Endodermal cell (in vitro differentiated cells): ENCODE measurements around the gene PRSS1. TPM values are rescaled to one million over a fixed set of nuclear protein-coding genes. Genes with fewer than 3 reads are reported as not detected.
"Not testable (repeated sequence)": the region's sequence is repeated elsewhere in the genome, so short reads cannot be mapped to it uniquely, and the experiment has no call there.

Experiments
- DNase-seq: peaks from one replicate; pipeline ENCODE4 v3.0.0-alpha.2; 2017
- H3K27ac ChIP-seq: 2 replicates; pipeline ENCODE4 v1.5.1; 2013; ENCODE audit warnings: mild to moderate bottlenecking, low read depth, low read length, moderate library complexity
- H3K27me3 ChIP-seq: 2 replicates; pipeline ENCODE4 v1.6.1; 2013; ENCODE audit warnings: mild to moderate bottlenecking, low read length, moderate library complexity; ENCODE audit not compliant: insufficient read depth, control insufficient read depth, poor library complexity, severe bottlenecking
- H3K36me3 ChIP-seq: 2 replicates; pipeline ENCODE4 v1.7.0; 2013; ENCODE audit warnings: mild to moderate bottlenecking, low read length, moderate library complexity; ENCODE audit not compliant: control insufficient read depth, insufficient read depth
- H3K4me1 ChIP-seq: one replicate; pipeline ENCODE4 v1.7.0; 2013; ENCODE audit warnings: low read length; ENCODE audit not compliant: control insufficient read depth, insufficient read depth
- H3K4me3 ChIP-seq: 2 replicates; pipeline ENCODE4 v1.5.1; 2013; ENCODE audit warnings: mild to moderate bottlenecking, low read length, moderate library complexity
- H3K9ac ChIP-seq: 2 replicates; pipeline ENCODE4 v1.6.1; 2013; ENCODE audit warnings: mild to moderate bottlenecking, low read length, moderate library complexity; ENCODE audit not compliant: poor library complexity, severe bottlenecking; ENCODE audit errors: extremely low read depth
- H3K9me3 ChIP-seq: 2 replicates; pipeline ENCODE4 v1.6.1; 2013; ENCODE audit warnings: mild to moderate bottlenecking, low read length, moderate library complexity; ENCODE audit not compliant: control insufficient read depth
- H3K27ac Mint-ChIP-seq: 2 replicates; pipeline ENCODE4 v1.8.0; 2020; ENCODE audit warnings: mixed read lengths
- H3K27me3 Mint-ChIP-seq: 2 replicates; pipeline ENCODE4 v1.8.0; 2021; ENCODE audit warnings: mild to moderate bottlenecking, mixed read lengths; ENCODE audit not compliant: insufficient read depth
- H3K36me3 Mint-ChIP-seq: 2 replicates; pipeline ENCODE4 v1.8.0; 2020; ENCODE audit warnings: low read depth, mixed read lengths
- H3K4me1 Mint-ChIP-seq: 2 replicates; pipeline ENCODE4 v1.8.0; 2020; ENCODE audit warnings: mixed read lengths
- H3K4me3 Mint-ChIP-seq: 2 replicates; pipeline ENCODE4 v1.8.0; 2020; ENCODE audit warnings: mild to moderate bottlenecking, moderate library complexity, mixed read lengths
- H3K9me3 Mint-ChIP-seq: 2 replicates; pipeline ENCODE4 v1.8.0; 2020; ENCODE audit warnings: mild to moderate bottlenecking, mixed read lengths
- WGBS, 2 experiments: methylation state at CpG; one replicate each; pipeline versions ENCODE4 v1.1.5 to v1.1.7; 2013; ENCODE audit warnings: missing lambda C conversion rate in 2 of 2, mixed read lengths in 1 of 2; ENCODE audit not compliant: insufficient coverage in 1 of 2, insufficient read length in 1 of 2; 5-methylcytosine and 5-hydroxymethylcytosine counted together
- total RNA-seq, 2 donors: library from RNA; stranded (reverse); fragmentation: NEBNext Ultra II Directional in 1 of 2; extraction: Animal tissue kit (Norgen Biotek cat#: 25700) in 1 of 2; gene quantifications; 2 replicates in 1 of 2; 3 replicates in 1 of 2; pipeline ENCODE4 v1.2.1, GENCODE V29; 2021
- TF ChIP-seq, protein P1 (sequence below): fragments of 200-600 bp; sonication (generic); conservative IDR thresholded peaks from 2 replicates; pipeline ENCODE4 v1.5.0; 2021; ENCODE audit warnings: antibody characterized with exemption, mild to moderate bottlenecking

PRSS1 gene
- total RNA-seq, 2 donors from 2014 or later = 4.4 to 8.8 TPM

DNA sequence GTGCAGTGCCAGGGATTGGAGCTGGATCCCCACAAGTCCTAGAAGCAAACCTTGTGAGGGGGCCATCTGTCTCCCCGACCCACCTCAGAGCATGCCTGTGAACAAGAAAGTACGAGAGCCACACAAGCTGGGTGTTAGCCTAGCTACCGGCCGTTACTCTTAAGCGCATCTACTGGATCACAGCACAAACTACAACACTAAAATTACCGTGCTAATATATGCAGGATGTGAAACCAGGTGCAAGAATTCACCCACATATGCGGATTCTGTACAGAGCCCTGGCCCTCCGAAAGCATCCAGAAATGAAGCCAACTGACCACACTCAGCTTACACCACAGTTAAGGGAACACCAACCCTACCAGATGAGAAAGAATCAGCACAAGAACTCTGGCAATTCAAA lies 16.0 kb upstream of the PRSS1 start:
- WGBS, 2 experiments = 96 to 98% methylated on average over 7 to 8 of the region's 8 CpGs
- Histone ChIP-seq H3K36me3 (no peaks in the 10 kb centered on the region), H3K27ac (no peak overlapping the region), H3K9ac (no peak overlapping the region), H3K27me3 (no peaks in the 10 kb centered on the region), H3K4me3 (no peak overlapping the region), H3K4me1 (no peaks in the 10 kb centered on the region), H3K9me3 (no peaks in the 10 kb centered on the region)
- TF ChIP-seq, protein P1, sequence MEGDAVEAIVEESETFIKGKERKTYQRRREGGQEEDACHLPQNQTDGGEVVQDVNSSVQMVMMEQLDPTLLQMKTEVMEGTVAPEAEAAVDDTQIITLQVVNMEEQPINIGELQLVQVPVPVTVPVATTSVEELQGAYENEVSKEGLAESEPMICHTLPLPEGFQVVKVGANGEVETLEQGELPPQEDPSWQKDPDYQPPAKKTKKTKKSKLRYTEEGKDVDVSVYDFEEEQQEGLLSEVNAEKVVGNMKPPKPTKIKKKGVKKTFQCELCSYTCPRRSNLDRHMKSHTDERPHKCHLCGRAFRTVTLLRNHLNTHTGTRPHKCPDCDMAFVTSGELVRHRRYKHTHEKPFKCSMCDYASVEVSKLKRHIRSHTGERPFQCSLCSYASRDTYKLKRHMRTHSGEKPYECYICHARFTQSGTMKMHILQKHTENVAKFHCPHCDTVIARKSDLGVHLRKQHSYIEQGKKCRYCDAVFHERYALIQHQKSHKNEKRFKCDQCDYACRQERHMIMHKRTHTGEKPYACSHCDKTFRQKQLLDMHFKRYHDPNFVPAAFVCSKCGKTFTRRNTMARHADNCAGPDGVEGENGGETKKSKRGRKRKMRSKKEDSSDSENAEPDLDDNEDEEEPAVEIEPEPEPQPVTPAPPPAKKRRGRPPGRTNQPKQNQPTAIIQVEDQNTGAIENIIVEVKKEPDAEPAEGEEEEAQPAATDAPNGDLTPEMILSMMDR = no peak
- H3K36me3 Mint-ChIP-seq = peaks cover 2% of the 10 kb centered on the region
- H3K4me3 Mint-ChIP-seq = no peak overlapping the region
- no peaks in the 10 kb centered on the region for H3K27me3 Mint-ChIP-seq
- H3K4me1 Mint-ChIP-seq = no peaks in the 10 kb centered on the region
- DNase-seq = no peak
- H3K27ac Mint-ChIP-seq = no peak overlapping the region
- peaks cover 7% of the 10 kb centered on the region for H3K9me3 Mint-ChIP-seq

DNA sequence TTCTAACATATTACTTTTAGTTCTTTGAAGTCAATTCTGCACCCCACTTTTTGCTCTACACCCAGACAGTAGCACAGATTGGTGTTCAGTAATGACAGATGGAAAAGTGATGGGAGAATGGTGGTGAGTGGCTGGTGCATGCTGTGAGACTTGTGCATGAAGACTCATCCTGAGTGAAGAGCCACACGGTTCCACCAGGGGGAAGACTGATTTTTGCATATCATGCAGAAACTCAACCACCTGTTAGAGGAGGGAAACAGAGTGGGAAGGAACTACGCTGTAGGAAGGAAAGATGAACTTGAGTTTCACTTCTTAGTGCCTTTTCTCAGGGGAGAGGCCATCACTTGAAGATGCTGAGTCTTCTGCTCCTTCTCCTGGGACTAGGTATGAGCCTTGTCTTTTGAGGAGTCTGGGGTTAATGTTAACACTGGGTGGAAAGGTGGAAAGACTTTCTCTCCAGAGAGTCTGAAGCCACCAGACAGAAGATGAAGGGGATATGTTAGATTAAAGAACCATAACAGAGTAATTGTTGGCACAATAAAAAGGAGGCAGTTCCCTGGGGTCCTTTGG lies 9.3 kb upstream of the PRSS1 start:
- H3K4me1 Mint-ChIP-seq = no peaks in the 10 kb centered on the region
- peaks cover 3% of the 10 kb centered on the region for H3K9me3 Mint-ChIP-seq
- no peak overlapping the region for H3K4me3 Mint-ChIP-seq
- no peak for DNase-seq
- Histone ChIP-seq H3K9ac (no peak overlapping the region), H3K27me3 (no peaks in the 10 kb centered on the region), H3K4me1 (peaks cover 3% of the 10 kb centered on the region), H3K36me3 (no peaks in the 10 kb centered on the region), H3K27ac (no peak overlapping the region), H3K4me3 (no peak overlapping the region), H3K9me3 (no peaks in the 10 kb centered on the region)
- H3K27ac Mint-ChIP-seq = no peak overlapping the region
- peaks cover 12% of the 10 kb centered on the region for H3K27me3 Mint-ChIP-seq
- H3K36me3 Mint-ChIP-seq = no peaks in the 10 kb centered on the region
- TF ChIP-seq, protein P1 = peak; percentile 61
- WGBS, 2 experiments = 81 to 88% methylated on average over 2 of the region's 2 CpGs

DNA sequence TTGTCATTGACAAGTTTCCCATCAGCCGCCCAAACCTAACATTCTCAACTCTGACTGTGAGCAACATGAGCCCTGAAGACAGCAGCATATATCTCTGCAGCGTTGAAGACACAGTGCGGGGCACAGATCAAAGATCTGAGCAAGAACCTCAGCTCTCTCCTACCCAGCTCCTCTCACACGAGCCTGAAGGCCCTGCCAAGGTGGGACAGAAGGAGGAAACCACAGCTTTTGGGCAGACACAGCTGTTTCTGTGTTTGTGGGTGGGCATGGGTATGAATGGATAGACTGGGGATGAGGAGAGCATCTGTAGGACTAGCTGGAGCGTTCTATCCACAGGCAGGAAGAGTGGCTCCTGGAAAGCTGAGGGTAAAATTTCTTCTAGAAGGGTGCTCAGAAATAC lies 8.5 kb upstream of the PRSS1 start:
- no peak overlapping the region for H3K4me3 ChIP-seq
- TF ChIP-seq, protein P1 = no peak
- DNase-seq = no peak
- Mint-ChIP-seq H3K4me3 (no peak overlapping the region), H3K27me3 (peaks cover 12% of the 10 kb centered on the region), H3K36me3 (no peaks in the 10 kb centered on the region), H3K27ac (no peak overlapping the region), H3K9me3 (no peaks in the 10 kb centered on the region), H3K4me1 (no peaks in the 10 kb centered on the region)
- H3K27me3 ChIP-seq = no peaks in the 10 kb centered on the region
- H3K4me1 ChIP-seq = peaks cover 3% of the 10 kb centered on the region
- H3K9ac ChIP-seq = no peak overlapping the region
- H3K27ac ChIP-seq = no peak overlapping the region
- WGBS, 2 experiments = 86 to 100% methylated on average over 1 to 5 of the region's 5 CpGs
- no peaks in the 10 kb centered on the region for H3K36me3 ChIP-seq
- H3K9me3 ChIP-seq = no peaks in the 10 kb centered on the region

DNA sequence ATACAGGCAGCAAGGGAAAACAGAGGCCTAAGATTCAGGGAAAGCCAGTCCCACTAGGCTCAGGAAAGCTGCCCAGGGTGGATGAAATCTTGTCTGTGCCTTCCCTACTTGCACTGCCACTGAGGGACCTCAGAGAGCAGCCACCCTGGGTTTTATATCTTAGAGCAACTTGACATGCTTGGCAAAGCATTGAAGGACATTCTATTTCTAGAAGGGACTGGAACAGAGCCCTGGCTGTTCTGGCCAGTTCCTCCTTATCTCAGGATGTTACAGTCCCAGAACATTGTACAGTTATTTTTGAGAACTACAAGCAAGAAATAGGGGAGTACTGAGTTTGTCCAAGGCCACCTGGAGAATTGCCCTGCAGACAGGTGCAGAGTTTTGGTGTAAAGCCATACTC lies 7.3 kb upstream of the PRSS1 start:
- peaks cover 15% of the 10 kb centered on the region for H3K27me3 Mint-ChIP-seq
- not testable (repeated sequence) for H3K27me3 ChIP-seq, H3K36me3 ChIP-seq, DNase-seq, H3K27ac Mint-ChIP-seq, H3K36me3 Mint-ChIP-seq, H3K9ac ChIP-seq, H3K4me1 Mint-ChIP-seq, H3K4me1 ChIP-seq, H3K4me3 ChIP-seq, H3K27ac ChIP-seq, H3K9me3 Mint-ChIP-seq, H3K4me3 Mint-ChIP-seq, H3K9me3 ChIP-seq
